HG03460 (cell line): ENCODE measurements around the gene UAP1L1.

Experiments
- ATAC-seq: cut with Tn5 transposase; IDR thresholded peaks from one replicate; pipeline ENCODE4 v1.9.1; 2021; ENCODE audit not compliant: unreplicated experiment

The UAP1L1 gene

DNA sequence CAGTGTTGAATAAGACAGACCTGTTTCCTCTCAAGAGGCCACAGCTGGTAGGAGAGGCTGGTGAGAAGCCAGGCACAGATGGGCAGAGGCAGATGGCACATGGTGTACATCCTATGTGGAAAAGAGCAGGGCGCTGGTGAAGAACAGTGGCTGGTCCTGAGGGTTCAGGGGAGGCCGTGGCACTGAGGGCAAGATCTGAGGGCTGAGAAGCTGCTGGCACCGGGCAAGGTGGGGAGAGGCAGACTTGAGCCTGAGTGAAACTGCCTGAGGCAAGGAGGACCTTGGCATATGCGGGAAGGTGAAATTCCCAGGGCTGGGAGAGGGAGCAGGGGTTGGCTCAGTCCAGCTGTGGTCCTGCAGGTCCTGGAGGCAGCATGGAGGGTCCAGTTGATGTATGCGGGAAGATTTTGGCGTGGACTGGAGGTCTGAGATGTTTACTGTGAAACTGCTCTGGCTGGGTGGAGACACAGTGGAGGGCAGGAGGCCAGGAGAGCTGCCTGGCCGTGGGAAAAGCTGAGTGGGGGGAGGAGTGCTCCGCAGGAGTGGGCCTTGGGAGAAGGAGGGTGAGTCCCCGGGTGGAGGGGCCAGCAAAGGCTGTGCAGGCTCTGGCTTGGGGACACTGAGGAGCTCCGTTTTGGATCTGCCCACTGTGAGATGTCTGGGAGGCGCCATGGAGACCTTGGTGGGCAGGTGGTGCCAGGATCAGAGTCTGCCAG is 12.1 kb downstream of the UAP1L1 start:
- no peak for ATAC-seq

- ATAC-seq, result no peak
These were observed 18.6 kb downstream of the UAP1L1 start for GRCh38 chr9:137095664-137096517.

DNA sequence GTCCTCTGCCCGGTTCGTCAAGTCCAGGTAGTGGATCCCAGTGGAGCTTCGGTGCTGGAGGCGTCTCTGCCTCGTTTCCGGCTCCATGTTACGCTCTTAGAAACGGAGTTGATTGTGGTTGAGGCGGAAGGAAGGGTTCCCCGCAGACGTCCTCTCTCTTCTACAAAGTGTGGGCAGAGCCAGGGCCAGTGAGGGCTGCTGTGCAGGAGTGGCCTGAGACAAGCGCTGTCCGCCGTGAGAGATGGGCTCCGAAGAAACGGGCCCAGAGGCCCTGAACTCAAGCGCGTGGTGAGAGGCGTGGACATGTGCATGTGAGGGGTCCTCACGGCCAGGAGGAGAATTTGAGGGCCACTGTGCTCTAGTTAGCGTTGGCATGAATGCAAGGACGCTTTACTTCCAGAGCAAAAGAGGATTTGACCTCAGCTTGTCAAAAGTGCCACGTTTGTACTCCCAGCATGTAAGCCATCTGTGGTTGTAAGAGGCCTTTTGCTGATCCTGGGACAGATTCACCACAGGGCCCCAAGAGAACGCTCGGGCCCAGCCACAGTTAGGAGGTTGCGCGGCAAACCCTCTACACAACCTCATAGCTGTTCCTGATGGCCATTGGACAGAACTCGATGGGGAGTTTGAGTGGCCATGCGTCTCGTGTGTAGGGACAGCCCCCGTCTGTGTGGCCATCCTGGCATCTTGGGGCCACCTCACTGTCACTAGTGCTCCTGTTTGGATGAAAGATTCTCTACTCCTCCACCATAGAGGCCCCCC is 19.6 kb downstream of the UAP1L1 start:
- ATAC-seq, result no peak

- no peak for ATAC-seq
These were observed 20.6 kb downstream of the UAP1L1 start for GRCh38 chr9:137097761-137098462.

- ATAC-seq, result no peak
These were observed 21.9 kb downstream of the UAP1L1 start for GRCh38 chr9:137099231-137099630.

DNA sequence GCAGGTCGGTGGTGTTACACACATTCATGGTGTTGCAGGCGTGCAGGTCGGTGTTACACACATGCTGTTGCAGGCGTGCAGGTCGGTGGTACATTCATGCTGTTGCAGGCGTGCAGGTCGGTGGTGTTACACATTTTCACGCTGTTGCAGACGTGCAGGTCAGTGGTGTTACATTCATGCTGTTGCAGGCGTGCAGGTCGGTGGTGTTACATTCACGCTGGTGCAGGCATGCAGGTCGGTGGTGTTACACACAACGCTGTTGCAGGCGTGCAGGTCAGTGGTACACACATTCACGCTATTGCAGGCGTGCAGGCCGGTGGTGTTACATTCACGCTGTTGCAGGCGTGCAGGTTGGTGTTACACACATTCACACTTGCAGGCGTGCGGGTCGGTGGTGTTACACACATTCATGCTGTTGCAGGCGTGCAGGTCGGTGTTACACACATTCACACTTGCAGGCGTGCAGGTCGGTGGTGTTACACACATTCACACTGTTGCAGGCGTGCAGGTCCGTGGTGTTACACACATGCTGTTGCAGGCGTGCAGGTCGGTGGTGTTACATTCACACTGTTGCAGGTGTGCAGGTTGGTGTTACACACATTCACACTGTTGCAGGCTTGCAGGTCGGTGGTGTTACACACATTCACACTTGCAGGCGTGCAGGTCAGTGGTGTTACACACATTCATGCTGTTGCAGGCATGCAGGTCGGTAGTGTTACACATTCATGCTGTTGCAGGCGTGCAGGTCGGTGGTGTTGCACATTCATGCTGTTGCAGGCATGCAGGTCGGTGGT is 26.1 kb downstream of the UAP1L1 start:
- ATAC-seq, result no peak

GRCh38 chr9:137105814-137106661 is 28.7 kb downstream of the UAP1L1 start:
- no peak for ATAC-seq

DNA sequence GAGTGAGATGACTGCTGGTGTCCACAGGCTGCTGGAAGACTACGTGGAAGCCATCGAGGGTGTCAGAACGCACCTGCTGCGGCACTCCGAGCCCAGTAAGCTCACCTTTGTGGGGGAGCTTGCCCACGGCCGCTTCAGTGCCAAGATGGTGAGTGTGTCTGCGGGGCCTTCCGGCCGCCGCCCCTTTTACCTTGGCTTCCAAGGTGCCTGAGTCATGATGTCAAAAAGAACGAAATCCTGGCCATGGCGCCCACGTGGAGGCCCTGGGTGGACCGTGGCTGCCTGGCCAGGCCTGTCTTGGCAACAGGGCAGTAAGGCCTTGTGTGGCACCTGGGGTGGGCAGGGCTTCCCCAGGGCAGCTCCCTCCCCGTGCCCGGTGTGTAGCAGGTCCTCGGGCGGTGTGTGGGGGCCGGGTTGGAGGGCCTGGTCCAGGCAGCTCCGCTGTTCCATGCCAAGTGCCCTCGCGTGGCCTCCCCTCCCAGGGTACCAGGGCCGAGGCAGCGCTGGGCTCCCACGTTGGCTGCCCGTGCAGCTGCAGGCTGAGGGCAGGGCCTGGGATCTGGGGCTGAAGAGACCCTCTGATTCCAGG is 29.4 kb downstream of the UAP1L1 start:
- ATAC-seq, result no peak

GRCh38 chr9:137107312-137107921 is 30.1 kb downstream of the UAP1L1 start:
- ATAC-seq, result no peak

GRCh38 chr9:137107982-137108381 is 30.7 kb downstream of the UAP1L1 start:
- ATAC-seq, result no peak

GRCh38 chr9:137108608-137109249 is 31.4 kb downstream of the UAP1L1 start:
- no peak for ATAC-seq

DNA sequence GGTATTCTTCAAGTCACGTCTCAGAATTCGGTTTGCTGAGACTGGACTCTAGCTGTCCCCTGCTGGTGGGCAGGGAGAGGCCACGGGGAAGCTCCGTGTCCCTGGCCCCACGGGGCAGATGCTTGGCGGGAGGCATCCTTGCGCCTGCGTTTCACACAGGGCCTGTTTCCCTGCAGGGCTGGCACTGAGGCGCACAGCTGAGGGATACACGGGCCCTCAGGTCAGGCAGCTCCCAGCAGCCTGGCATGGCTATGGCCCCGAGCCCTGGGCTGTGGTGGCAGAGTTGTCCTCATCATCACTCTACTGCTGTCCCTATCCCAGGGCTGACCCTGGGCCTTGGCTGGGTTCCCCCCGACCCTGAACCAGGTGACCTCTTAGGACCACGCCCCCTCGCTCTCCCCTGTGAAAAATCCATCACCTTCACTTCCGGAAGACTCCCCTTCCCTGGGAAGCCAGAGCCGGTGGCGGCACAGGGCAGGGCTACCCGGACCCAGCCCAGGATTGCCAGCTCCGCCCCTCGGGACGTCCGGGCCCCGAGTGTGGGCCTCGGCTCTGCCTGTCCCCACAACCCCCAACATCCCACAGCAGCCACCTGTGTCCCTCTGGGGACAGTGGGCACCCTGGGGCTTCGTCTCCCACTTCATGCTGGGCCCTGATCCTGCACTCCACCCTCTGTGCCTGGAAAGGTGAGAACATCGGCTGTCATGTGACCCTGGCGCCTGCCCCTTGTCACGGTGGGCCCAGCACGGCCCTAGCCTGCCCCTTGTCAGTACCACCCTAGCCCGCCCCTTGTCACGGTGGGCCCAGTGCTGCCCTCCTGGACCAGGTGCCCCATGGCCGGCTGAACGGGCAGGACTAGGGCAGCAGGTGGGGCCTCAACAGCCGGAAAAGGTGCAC is 32.2 kb downstream of the UAP1L1 start:
- no peak for ATAC-seq

GRCh38 chr9:137110147-137110910 is 33.0 kb downstream of the UAP1L1 start:
- ATAC-seq, result no peak

DNA sequence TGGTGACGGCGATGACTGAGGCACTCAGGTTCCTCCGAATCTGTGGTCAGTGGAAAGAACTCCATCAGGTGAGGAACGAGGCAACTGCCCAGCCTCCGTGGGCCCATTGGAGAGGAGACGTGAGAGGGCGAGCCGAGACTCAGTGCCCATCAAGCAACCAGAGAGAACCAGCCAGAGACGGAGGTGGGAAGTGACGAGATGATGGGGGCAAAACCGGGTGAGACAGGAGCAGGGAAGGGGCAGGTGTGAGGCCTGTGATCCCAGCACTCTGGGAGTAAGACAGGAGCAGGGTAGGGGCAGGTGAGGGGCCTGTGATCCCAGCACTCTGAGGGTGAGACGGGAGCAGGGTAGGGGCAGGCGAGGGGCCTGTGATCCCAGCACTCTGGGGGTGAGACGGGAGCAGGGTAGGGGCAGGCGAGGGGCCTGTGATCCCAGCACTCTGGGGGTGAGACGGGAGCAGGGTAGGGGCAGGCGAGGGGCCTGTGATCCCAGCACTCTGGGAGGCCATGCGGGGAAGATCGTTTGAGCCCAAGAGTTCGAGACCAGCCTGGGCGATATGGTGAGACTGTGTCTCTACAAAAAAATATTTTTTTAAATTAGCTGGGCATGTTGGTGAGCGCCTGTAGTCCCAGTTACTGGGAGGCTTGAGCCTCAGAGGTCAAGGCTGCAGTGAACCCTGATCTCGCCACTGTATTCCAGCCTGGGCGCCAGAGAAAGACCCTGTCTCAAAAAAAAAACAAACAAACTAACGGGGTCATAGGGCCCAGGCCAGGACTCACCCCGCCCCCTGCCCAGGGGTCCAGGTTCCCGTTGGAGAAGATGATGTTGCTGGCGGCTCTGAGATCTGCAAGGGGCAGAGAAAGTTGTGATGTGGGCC is 33.8 kb downstream of the UAP1L1 start:
- no peak for ATAC-seq
